K562 (cell line): ENCODE data around the gene MLX. TPM values are rescaled to one million over a fixed set of nuclear protein-coding genes. Genes with fewer than 3 reads are reported as not detected.

Experiments used
- BRF1 ChIP-seq: IDR thresholded peaks from 3 replicates; pipeline ENCODE4 v1.6.1; 2011; ENCODE audit warnings: borderline replicate concordance, mild to moderate bottlenecking; ENCODE audit not compliant: insufficient read length; ENCODE audit errors: extremely low read depth
- CREM ChIP-seq: IDR thresholded peaks from 2 replicates; pipeline ENCODE4 v1.6.1; 2014; ENCODE audit warnings: antibody characterized with exemption, low read depth
- DACH1 ChIP-seq: fragments of 450-650 bp; IDR thresholded peaks from 2 replicates; pipeline ENCODE4 v1.6.1; 2018; ENCODE audit not compliant: partially characterized antibody
- FOXA1 ChIP-seq: fragments of 450-650 bp; IDR thresholded peaks from 2 replicates; pipeline ENCODE4 v1.6.1; 2016; ENCODE audit warnings: mild to moderate bottlenecking, borderline replicate concordance
- GABPA ChIP-seq: fragments of 200-800 bp; sonication (Bioruptor generic); conservative IDR thresholded peaks from 2 replicates; pipeline ENCODE4 v1.6.1; 2016; ENCODE audit warnings: low read depth, missing genetic modification characterization, missing compliant biosample characterization
- HMBOX1 ChIP-seq: sonication (generic); IDR thresholded peaks from 2 replicates; pipeline ENCODE4 v1.6.1; 2016
- JUN ChIP-seq, 2 experiments: sonication (generic) in 1 of 2; formaldehyde crosslinking in 1 of 2; IDR thresholded peaks; 2 replicates each; pipeline versions ENCODE4 v1.6.1 to v1.8.0; 2012 to 2022; ENCODE audit warnings: borderline replicate concordance in 2 of 2, mild to moderate bottlenecking in 2 of 2, improper control_type of control experiment in 1 of 2, low read depth in 1 of 2, low read length in 1 of 2, missing genetic modification reagents in 1 of 2
- KDM5B ChIP-seq: fragments of 200-600 bp; sonication (generic); IDR thresholded peaks from 2 replicates; pipeline ENCODE4 v1.6.1; 2012; ENCODE audit warnings: low read depth, mild to moderate bottlenecking, moderate library complexity, low read length, control low read depth, inconsistent platforms; ENCODE audit not compliant: insufficient replicate concordance
- MAFF ChIP-seq: IDR thresholded peaks from 2 replicates; pipeline ENCODE4 v1.6.1; 2012; ENCODE audit warnings: low read length, improper control_type of control experiment
- MBD2 ChIP-seq: sonication (generic); IDR thresholded peaks from 2 replicates; pipeline ENCODE4 v1.6.1; 2016; ENCODE audit warnings: low read depth, borderline replicate concordance
- NR2C2 ChIP-seq, 2 experiments: fragments of 200-800 bp in 1 of 2; sonication (Bioruptor generic) in 1 of 2; sonication (generic) in 1 of 2; formaldehyde crosslinking in 1 of 2; IDR thresholded peaks; 2 replicates each; pipeline versions ENCODE4 v1.6.1 to v1.8.0; 2016 to 2022; ENCODE audit warnings: mild to moderate bottlenecking in 1 of 2, missing compliant biosample characterization in 1 of 2, missing genetic modification characterization in 1 of 2, missing genetic modification reagents in 1 of 2
- PHB ChIP-seq: fragments of 250-450 bp; sonication (Bioruptor Pico); IDR thresholded peaks from 2 replicates; pipeline ENCODE4 v1.5.0; 2021
- SLC30A9 ChIP-seq: fragments of 250-450 bp; sonication (Bioruptor Pico); IDR thresholded peaks from 2 replicates; pipeline ENCODE4 v1.8.0; 2022; ENCODE audit warnings: mild to moderate bottlenecking, moderate library complexity
- SMAD1 ChIP-seq: fragments of 150-350 bp; IDR thresholded peaks from 2 replicates; pipeline ENCODE4 v1.6.1; 2014; ENCODE audit warnings: low read length, low read depth; ENCODE audit not compliant: partially characterized antibody
- TFAP4 ChIP-seq: sonication (generic); formaldehyde crosslinking; IDR thresholded peaks from 2 replicates; pipeline ENCODE4 v1.8.0; 2022; ENCODE audit warnings: missing genetic modification reagents, mild to moderate bottlenecking, moderate library complexity, borderline replicate concordance
- XRCC3 ChIP-seq: fragments of 450-650 bp; IDR thresholded peaks from 2 replicates; pipeline ENCODE4 v1.6.1; 2017; ENCODE audit warnings: mild to moderate bottlenecking, moderate library complexity
- XRCC4 ChIP-seq: IDR thresholded peaks from one replicate; pipeline ENCODE4 v1.6.1; 2011; ENCODE audit not compliant: insufficient read depth, insufficient read length; ENCODE audit errors: extremely low read depth
- ZNF518B ChIP-seq: fragments of 250-450 bp; sonication (Bioruptor Pico); IDR thresholded peaks from 2 replicates; pipeline ENCODE4 v1.5.0; 2021; ENCODE audit warnings: mild to moderate bottlenecking, moderate library complexity
- ZNF695 ChIP-seq: fragments of 450-650 bp; formaldehyde crosslinking; IDR thresholded peaks from 2 replicates; pipeline ENCODE4 v1.4.0; 2020; ENCODE audit warnings: mild to moderate bottlenecking, moderate library complexity
- polyA plus RNA-seq, 8 experiments: library from polyadenylated mRNA; depleted of rRNA in 4 of 8; stranded (reverse) in 5 of 8; unstranded in 3 of 8; fragments of >200 nt; fragmentation: Nextera tagmentation in 2 of 8; fragmentation: Illumina TruSeq in 1 of 8; extraction: Ambion mirVana in 2 of 8; extraction: Trizol in 1 of 8; gene quantifications; 2 replicates each; pipeline versions ENCODE4 v1.2.1 to v1.2.3, GENCODE V29; 2011 to 2014; ENCODE audit warnings: inconsistent platforms in 1 of 8, missing spikeins in 1 of 8
- total RNA-seq, 7 experiments: library from RNA; depleted of rRNA in 6 of 7; stranded (reverse); fragments of >200 nt in 6 of 7; fragmentation: Illumina TruSeq in 2 of 7; extraction: Trizol in 2 of 7; gene quantifications; 2 replicates each; pipeline versions ENCODE4 v1.2.1 to v1.2.3, GENCODE V29; 2011 to 2021; ENCODE audit warnings: low replicate concordance in 1 of 7
- TF ChIP-seq, protein P1 (sequence below): fragments of 450-650 bp; formaldehyde crosslinking; IDR thresholded peaks from 2 replicates; pipeline ENCODE4 v1.4.0; 2020; ENCODE audit warnings: mild to moderate bottlenecking, mixed read lengths

Gene MLX
- total and polyA plus RNA-seq, 9 of the 15 experiments (the other 6 are each of a cell fraction or from before 2014, with no cell fraction given): 42.9 to 100 (median 58.9) TPM

DNA sequence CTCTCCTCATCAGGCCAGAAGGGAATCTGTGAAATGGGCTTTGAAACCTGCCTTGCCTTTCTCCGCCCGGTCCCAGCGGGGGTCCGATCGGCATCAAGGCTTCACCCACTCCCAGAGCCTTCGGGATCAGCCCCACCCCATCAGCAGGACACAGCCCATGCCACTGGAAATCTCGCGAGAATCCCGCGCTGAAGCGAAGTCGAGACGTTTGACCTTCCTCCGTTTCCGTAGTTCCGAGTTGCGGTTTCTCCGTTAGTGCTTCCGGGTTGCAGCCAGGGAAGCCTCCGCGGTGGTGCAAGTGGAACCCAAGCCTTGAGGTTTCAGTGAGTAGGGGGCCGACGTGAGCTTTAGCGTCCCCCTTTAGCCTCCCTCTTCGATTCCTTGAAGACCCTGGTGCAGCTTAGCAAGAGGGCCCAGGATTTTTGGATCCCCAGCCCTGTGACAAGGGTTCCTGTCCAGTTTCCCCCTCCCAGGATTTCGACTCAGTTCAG is 5.0 kb upstream of the MLX start, which contains the start of gene COASY (continued):
- TF ChIP-seq NR2C2 (CRISPR knock-in tag; IDR thresholded peaks at IDR 0.05) (peak; percentile 98), NR2C2 (tag; IDR thresholded peaks at IDR 0.05) (peak; percentile 100), SLC30A9 (no peak), CREM (peak; percentile 77), FOXA1 (no peak), KDM5B (no peak), HMBOX1 (peak; percentile 73; the same call in 1 of the 2 replicates), JUN (IDR thresholded peaks at IDR 0.05; ENCODE audit: borderline replicate concordance, low read depth, low read length) (peak; percentile 38; the same call in 1 of the 2 replicates), JUN (CRISPR knock-in tag; IDR thresholded peaks at IDR 0.05; ENCODE audit: borderline replicate concordance) (no peak), XRCC4 (no peak), SMAD1 (no peak), MAFF (peak; percentile 81; the same call in 1 of the 2 replicates), ZNF695 (CRISPR knock-in tag) (no peak), DACH1 (no peak), PHB (CRISPR knock-in tag) (no peak), GABPA (peak; percentile 96), BRF1 (no peak), TFAP4 (peak; percentile 76), XRCC3 (no peak), MBD2 (peak; percentile 60; the same call in 1 of the 2 replicates), ZNF518B (no peak)
- TF ChIP-seq, protein P1, sequence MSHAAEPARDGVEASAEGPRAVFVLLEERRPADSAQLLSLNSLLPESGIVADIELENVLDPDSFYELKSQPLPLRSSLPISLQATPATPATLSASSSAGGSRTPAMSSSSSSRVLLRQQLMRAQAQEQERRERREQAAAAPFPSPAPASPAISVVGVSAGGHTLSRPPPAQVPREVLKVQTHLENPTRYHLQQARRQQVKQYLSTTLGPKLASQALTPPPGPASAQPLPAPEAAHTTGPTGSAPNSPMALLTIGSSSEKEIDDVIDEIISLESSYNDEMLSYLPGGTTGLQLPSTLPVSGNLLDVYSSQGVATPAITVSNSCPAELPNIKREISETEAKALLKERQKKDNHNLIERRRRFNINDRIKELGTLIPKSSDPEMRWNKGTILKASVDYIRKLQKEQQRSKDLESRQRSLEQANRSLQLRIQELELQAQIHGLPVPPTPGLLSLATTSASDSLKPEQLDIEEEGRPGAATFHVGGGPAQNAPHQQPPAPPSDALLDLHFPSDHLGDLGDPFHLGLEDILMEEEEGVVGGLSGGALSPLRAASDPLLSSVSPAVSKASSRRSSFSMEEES (CRISPR knock-in tag): no peak
